GM12878 (cell line): ENCODE measurements around the gene PRR13. TPM values are rescaled to one million over a fixed set of nuclear protein-coding genes. Genes with fewer than 3 reads are reported as not detected.
A peak's percentile ranks its signal among the peaks of the same experiment; 100 is the strongest.

Source experiments
- CBX5 ChIP-seq: sonication (generic); IDR thresholded peaks from 2 replicates; pipeline ENCODE4 v1.6.1; 2016; ENCODE audit warnings: low read depth, moderate library complexity, mild to moderate bottlenecking, inconsistent platforms
- CHD4 ChIP-seq: fragments of 200-600 bp; sonication (generic); IDR thresholded peaks from 2 replicates; pipeline ENCODE4 v1.6.1; 2016; ENCODE audit warnings: mild to moderate bottlenecking
- CREM ChIP-seq: IDR thresholded peaks from 2 replicates; pipeline ENCODE4 v1.6.1; 2014; ENCODE audit warnings: antibody characterized with exemption, low read depth
- EP300 ChIP-seq, 2 experiments: fragments of 150-350 bp in 1 of 2; IDR thresholded peaks; 2 replicates each; pipeline ENCODE4 v1.6.1; 2011 to 2012; ENCODE audit warnings: low read depth in 2 of 2, low read length in 2 of 2, borderline replicate concordance in 1 of 2, improper control_type of control experiment in 1 of 2, inconsistent platforms in 1 of 2; ENCODE audit not compliant: control insufficient read depth in 1 of 2
- FOXK2 ChIP-seq: fragments of 450-650 bp; IDR thresholded peaks from 2 replicates; pipeline ENCODE4 v1.6.1; 2017; ENCODE audit warnings: mild to moderate bottlenecking, moderate library complexity
- HCFC1 ChIP-seq: fragments of 150-350 bp; IDR thresholded peaks from 2 replicates; pipeline ENCODE4 v1.6.1; 2014; ENCODE audit warnings: low read length
- HDAC2 ChIP-seq: fragments of 200-600 bp; sonication (generic); IDR thresholded peaks from 2 replicates; pipeline ENCODE4 v1.6.1; 2017
- KAT2A ChIP-seq: conservative IDR thresholded peaks from 2 replicates; pipeline ENCODE4 v1.6.1; 2011; ENCODE audit warnings: low read depth, low read length; ENCODE audit not compliant: control insufficient read depth
- MYB ChIP-seq: fragments of 150-350 bp; IDR thresholded peaks from 2 replicates; pipeline ENCODE4 v1.6.1; 2014; ENCODE audit warnings: mild to moderate bottlenecking, low read depth, low read length, borderline replicate concordance
- NFYA ChIP-seq: IDR thresholded peaks from 2 replicates; pipeline ENCODE4 v1.6.1; 2011; ENCODE audit warnings: low read depth, mild to moderate bottlenecking, low read length, improper control_type of control experiment, borderline replicate concordance
- PML ChIP-seq: IDR thresholded peaks from 2 replicates; pipeline ENCODE4 v1.6.1; 2012; ENCODE audit warnings: low read length, inconsistent platforms
- POLR2A ChIP-seq: IDR thresholded peaks from 2 replicates; pipeline ENCODE4 v1.6.1; 2011; ENCODE audit warnings: low read depth, mild to moderate bottlenecking, low read length
- POLR2AphosphoS2 ChIP-seq: IDR thresholded peaks from 2 replicates; pipeline ENCODE4 v1.6.1; 2011; ENCODE audit warnings: low read depth, mild to moderate bottlenecking, low read length, improper control_type of control experiment, moderate library complexity
- RBBP5 ChIP-seq: fragments of 200-600 bp; sonication (generic); conservative IDR thresholded peaks from 2 replicates; pipeline ENCODE4 v1.6.1; 2016
- SPI1 ChIP-seq: IDR thresholded peaks from 2 replicates; pipeline ENCODE4 v1.6.1; 2011; ENCODE audit warnings: low read depth, mild to moderate bottlenecking, low read length, moderate library complexity, borderline replicate concordance; ENCODE audit not compliant: insufficient read depth
- TBL1XR1 ChIP-seq: IDR thresholded peaks from 2 replicates; pipeline ENCODE4 v1.6.1; 2012; ENCODE audit warnings: low read depth, low read length, improper control_type of control experiment
- TCF7 ChIP-seq: IDR thresholded peaks from 2 replicates; pipeline ENCODE4 v1.6.1; 2014; ENCODE audit warnings: antibody characterized with exemption, borderline replicate concordance
- YY1 ChIP-seq: IDR thresholded peaks from 2 replicates; pipeline ENCODE4 v1.6.1; 2011; ENCODE audit warnings: low read depth, mild to moderate bottlenecking, low read length
- ZNF24 ChIP-seq: fragments of 450-650 bp; IDR thresholded peaks from 2 replicates; pipeline ENCODE4 v1.6.1; 2017; ENCODE audit warnings: antibody characterized with exemption, mild to moderate bottlenecking
- ZNF384 ChIP-seq: IDR thresholded peaks from 2 replicates; pipeline ENCODE4 v1.6.1; 2012; ENCODE audit warnings: low read depth, mild to moderate bottlenecking, low read length, improper control_type of control experiment, borderline replicate concordance
- ZSCAN29 ChIP-seq: fragments of 450-650 bp; IDR thresholded peaks from 2 replicates; pipeline ENCODE4 v1.6.1; 2017; ENCODE audit warnings: mild to moderate bottlenecking, moderate library complexity
- polyA plus RNA-seq, 11 experiments: library from polyadenylated mRNA; depleted of rRNA in 4 of 11; unstranded in 6 of 11; stranded (reverse) in 5 of 11; fragments of >200 nt; fragmentation: Nextera tagmentation in 4 of 11; fragmentation: Illumina TruSeq in 1 of 11; extraction: Ambion mirVana in 4 of 11; extraction: Trizol in 1 of 11; gene quantifications; 1 replicate in 1 of 11; 2 replicates in 10 of 11; pipeline versions ENCODE4 v1.2.1 to v1.2.3, GENCODE V29; 2011 to 2016; ENCODE audit warnings: inconsistent platforms in 2 of 11, missing spikeins in 2 of 11, low read depth in 1 of 11
- total RNA-seq, 4 experiments: library from RNA; depleted of rRNA in 3 of 4; stranded (reverse); fragments of >200 nt in 3 of 4; fragmentation: Illumina TruSeq in 1 of 4; extraction: Trizol in 1 of 4; gene quantifications; 2 replicates each; pipeline versions ENCODE4 v1.2.1 to v1.2.3, GENCODE V29; 2013 to 2021
- TF ChIP-seq, protein P1 (sequence below): fragments of 450-650 bp; IDR thresholded peaks from 2 replicates; pipeline ENCODE4 v1.6.1; 2017; ENCODE audit warnings: antibody characterized with exemption, mild to moderate bottlenecking, moderate library complexity
- TF ChIP-seq, protein P2 (sequence below): fragments of 450-650 bp; formaldehyde crosslinking; IDR thresholded peaks from 2 replicates; pipeline ENCODE4 v1.5.0; 2022; ENCODE audit warnings: mild to moderate bottlenecking, missing genetic modification characterization
- TF ChIP-seq, protein P3 (sequence below): IDR thresholded peaks from 2 replicates; pipeline ENCODE4 v1.6.1; 2011; ENCODE audit warnings: borderline replicate concordance, low read depth, mild to moderate bottlenecking, moderate library complexity, low read length; ENCODE audit not compliant: insufficient read depth, poor library complexity, severe bottlenecking

PRR13 gene
- total and polyA plus RNA-seq, 10 of the 15 experiments (the other 5 are each of a cell fraction or from before 2014, with no cell fraction given): 94.2 to 462 (median 276) TPM

DNA sequence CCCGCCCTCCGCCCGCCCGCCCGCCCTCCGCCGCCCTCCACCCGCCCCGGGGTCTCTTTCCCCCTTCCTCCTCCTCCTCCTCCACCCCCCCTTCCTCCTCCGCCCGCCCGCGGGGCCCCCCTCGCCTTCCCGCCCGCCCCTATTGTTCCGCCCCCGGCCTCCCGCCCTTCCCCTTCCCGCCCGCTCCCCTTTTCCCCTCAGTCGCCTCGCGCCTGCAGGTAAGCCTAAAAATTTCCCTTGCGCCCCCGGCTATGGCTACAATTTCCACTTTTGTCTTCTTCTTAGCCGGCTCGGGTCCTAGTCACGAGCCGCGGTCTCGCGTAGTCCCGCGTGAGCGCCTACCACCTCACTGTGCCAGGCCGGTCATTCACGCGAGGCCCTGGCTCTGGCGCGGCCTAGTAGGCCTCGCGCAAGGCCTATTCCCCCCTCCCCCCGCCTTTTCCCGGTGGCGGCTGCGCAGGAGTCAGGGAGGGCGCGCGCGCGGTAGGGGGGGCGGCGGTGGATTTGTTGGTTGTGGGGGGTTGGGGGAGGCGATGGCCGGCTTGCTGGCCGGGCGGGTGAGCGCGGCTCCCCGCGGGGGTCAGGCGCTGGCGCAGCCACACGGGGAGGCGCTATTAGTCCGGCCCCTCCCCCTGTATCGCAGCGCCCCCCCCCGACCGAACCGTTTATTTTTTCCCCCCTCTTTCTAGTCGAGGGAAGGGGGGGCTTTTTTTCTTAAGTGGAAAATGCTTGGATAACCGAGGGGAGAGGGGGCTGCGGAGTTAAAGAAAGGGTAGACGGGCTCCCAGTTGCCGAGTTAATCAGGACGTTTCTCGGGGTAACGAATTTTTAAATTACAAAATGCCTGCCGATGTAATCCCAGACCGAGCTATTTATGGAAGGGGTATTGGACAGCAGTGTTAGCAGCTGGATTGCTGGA lies 10.9 kb downstream of the PRR13 start (continued):
- TF ChIP-seq, protein P1, sequence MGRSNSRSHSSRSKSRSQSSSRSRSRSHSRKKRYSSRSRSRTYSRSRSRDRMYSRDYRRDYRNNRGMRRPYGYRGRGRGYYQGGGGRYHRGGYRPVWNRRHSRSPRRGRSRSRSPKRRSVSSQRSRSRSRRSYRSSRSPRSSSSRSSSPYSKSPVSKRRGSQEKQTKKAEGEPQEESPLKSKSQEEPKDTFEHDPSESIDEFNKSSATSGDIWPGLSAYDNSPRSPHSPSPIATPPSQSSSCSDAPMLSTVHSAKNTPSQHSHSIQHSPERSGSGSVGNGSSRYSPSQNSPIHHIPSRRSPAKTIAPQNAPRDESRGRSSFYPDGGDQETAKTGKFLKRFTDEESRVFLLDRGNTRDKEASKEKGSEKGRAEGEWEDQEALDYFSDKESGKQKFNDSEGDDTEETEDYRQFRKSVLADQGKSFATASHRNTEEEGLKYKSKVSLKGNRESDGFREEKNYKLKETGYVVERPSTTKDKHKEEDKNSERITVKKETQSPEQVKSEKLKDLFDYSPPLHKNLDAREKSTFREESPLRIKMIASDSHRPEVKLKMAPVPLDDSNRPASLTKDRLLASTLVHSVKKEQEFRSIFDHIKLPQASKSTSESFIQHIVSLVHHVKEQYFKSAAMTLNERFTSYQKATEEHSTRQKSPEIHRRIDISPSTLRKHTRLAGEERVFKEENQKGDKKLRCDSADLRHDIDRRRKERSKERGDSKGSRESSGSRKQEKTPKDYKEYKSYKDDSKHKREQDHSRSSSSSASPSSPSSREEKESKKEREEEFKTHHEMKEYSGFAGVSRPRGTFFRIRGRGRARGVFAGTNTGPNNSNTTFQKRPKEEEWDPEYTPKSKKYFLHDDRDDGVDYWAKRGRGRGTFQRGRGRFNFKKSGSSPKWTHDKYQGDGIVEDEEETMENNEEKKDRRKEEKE: no peak
- TF ChIP-seq PML (peak; percentile 72; the same call in 1 of the 2 replicates), MYB (no peak), SPI1 (no peak), POLR2AphosphoS2 (peak; percentile 20; the same call in 1 of the 2 replicates), ZNF24 (no peak), CBX5 (no peak), KAT2A (no peak), RBBP5 (peak; percentile 83; the same call in 1 of the 2 replicates), ZSCAN29 (peak; percentile 47; the same call in 1 of the 2 replicates), POLR2A (peak; percentile 95), CHD4 (no peak), YY1 (peak; percentile 78), EP300 (IDR thresholded peaks at IDR 0.05; ENCODE audit: borderline replicate concordance in 1 of 2, control insufficient read depth in 1 of 2, low read depth in 2 of 2, low read length in 2 of 2) (no peak), FOXK2 (no peak), HCFC1 (peak; percentile 62), ZNF384 (no peak; the same call in 1 of the 2 replicates), NFYA (no peak), TCF7 (no peak), TBL1XR1 (peak; percentile 58; the same call in 1 of the 2 replicates), HDAC2 (no peak), CREM (peak; percentile 39; the same call in 1 of the 2 replicates)
- TF ChIP-seq, protein P2, sequence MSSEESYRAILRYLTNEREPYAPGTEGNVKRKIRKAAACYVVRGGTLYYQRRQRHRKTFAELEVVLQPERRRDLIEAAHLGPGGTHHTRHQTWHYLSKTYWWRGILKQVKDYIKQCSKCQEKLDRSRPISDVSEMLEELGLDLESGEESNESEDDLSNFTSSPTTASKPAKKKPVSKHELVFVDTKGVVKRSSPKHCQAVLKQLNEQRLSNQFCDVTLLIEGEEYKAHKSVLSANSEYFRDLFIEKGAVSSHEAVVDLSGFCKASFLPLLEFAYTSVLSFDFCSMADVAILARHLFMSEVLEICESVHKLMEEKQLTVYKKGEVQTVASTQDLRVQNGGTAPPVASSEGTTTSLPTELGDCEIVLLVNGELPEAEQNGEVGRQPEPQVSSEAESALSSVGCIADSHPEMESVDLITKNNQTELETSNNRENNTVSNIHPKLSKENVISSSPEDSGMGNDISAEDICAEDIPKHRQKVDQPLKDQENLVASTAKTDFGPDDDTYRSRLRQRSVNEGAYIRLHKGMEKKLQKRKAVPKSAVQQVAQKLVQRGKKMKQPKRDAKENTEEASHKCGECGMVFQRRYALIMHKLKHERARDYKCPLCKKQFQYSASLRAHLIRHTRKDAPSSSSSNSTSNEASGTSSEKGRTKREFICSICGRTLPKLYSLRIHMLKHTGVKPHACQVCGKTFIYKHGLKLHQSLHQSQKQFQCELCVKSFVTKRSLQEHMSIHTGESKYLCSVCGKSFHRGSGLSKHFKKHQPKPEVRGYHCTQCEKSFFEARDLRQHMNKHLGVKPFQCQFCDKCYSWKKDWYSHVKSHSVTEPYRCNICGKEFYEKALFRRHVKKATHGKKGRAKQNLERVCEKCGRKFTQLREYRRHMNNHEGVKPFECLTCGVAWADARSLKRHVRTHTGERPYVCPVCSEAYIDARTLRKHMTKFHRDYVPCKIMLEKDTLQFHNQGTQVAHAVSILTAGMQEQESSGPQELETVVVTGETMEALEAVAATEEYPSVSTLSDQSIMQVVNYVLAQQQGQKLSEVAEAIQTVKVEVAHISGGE (CRISPR knock-in tag): no peak
- TF ChIP-seq, protein P3, sequence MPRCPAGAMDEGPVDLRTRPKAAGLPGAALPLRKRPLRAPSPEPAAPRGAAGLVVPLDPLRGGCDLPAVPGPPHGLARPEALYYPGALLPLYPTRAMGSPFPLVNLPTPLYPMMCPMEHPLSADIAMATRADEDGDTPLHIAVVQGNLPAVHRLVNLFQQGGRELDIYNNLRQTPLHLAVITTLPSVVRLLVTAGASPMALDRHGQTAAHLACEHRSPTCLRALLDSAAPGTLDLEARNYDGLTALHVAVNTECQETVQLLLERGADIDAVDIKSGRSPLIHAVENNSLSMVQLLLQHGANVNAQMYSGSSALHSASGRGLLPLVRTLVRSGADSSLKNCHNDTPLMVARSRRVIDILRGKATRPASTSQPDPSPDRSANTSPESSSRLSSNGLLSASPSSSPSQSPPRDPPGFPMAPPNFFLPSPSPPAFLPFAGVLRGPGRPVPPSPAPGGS: no peak
